Measurements from ENCODE around the gene SERPINB6.
"Not testable (repeated sequence)": the region's sequence is repeated elsewhere in the genome, so short reads cannot be mapped to it uniquely, and the experiment has no call there.

- TF ChIP-seq CTCF (conservative IDR thresholded peaks at IDR 0.05; ENCODE audit: low read depth, low read length); EZH2 (IDR thresholded peaks at IDR 0.05; ENCODE audit: borderline replicate concordance, low read depth, low read length, poor library complexity, severe bottlenecking): not testable (repeated sequence)
Measured at GRCh38 chr6:2972685-2973084, 1.3 kb upstream of the SERPINB6 start.

Data from A673 (cell line).